Gastrocnemius medialis (tissue), 4 donors: ENCODE measurements around the gene DCAF8. TPM values are rescaled to one million over a fixed set of nuclear protein-coding genes. Genes with fewer than 3 reads are reported as not detected.

Experiments
- ATAC-seq, 2 donors: fragments of 150-250 bp; one replicate each; pipeline ENCODE4 v1.9.1; 2016
- DNase-seq, 2 donors: peaks; one replicate each; pipeline ENCODE4 v3.0.0-alpha.2; 2019
- H3K27ac ChIP-seq, 4 donors: fragments of 200-600 bp; sonication (generic); 1 replicate in 1 of 4; 2 replicates in 3 of 4; pipeline ENCODE4 v1.5.1; 2016 to 2018; ENCODE audit warnings: mild to moderate bottlenecking in 2 of 4, moderate library complexity in 1 of 4
- H3K27me3 ChIP-seq, 3 donors: fragments of 200-600 bp; sonication (generic) in 2 of 3; 1 replicate in 1 of 3; 2 replicates in 2 of 3; pipeline versions ENCODE4 v1.5.1 to v1.6.0; 2016 to 2019; ENCODE audit warnings: mild to moderate bottlenecking in 1 of 3, moderate library complexity in 1 of 3
- H3K36me3 ChIP-seq, 2 donors: fragments of 200-600 bp; sonication (generic) in 1 of 2; one replicate each; pipeline ENCODE4 v1.5.1; 2017 to 2018
- H3K4me1 ChIP-seq, 2 donors: fragments of 200-600 bp; sonication (generic) in 1 of 2; one replicate each; pipeline ENCODE4 v1.5.1; 2016 to 2017; ENCODE audit warnings: mild to moderate bottlenecking in 2 of 2
- H3K4me3 ChIP-seq, 4 donors: fragments of 200-600 bp; sonication (generic) in 3 of 4; 1 replicate in 1 of 4; 2 replicates in 3 of 4; pipeline ENCODE4 v1.5.1; 2016 to 2019; ENCODE audit warnings: mild to moderate bottlenecking in 2 of 4
- H3K9me3 ChIP-seq, 3 donors: fragments of 200-600 bp; sonication (generic) in 2 of 3; 1 replicate in 1 of 3; 2 replicates in 2 of 3; pipeline ENCODE4 v1.5.1; 2016 to 2019
- CTCF ChIP-seq, 5 experiments: fragments of 450-650 bp in 3 of 5; fragments of 200-600 bp in 2 of 5; sonication (generic) in 2 of 5; IDR thresholded peaks in 4 of 5; conservative IDR thresholded peaks in 1 of 5; 1 replicate in 4 of 5; 2 replicates in 1 of 5; pipeline ENCODE4 v1.5.1; 2016 to 2019; ENCODE audit warnings: antibody characterized with exemption in 5 of 5, mild to moderate bottlenecking in 3 of 5, moderate library complexity in 3 of 5
- POLR2A ChIP-seq, 2 donors: fragments of 450-650 bp; IDR thresholded peaks; one replicate each; pipeline ENCODE4 v1.6.1; 2017; ENCODE audit warnings: antibody characterized with exemption in 2 of 2, mild to moderate bottlenecking in 2 of 2, moderate library complexity in 2 of 2
- in situ Hi-C, 4 donors: fragments of 200-750 bp; cut with MboI; loops; one replicate each; pipeline versions ENCODE4 v1.15.0 to v1.8.0; 2017; ENCODE audit warnings: low sequenced_read_pairs in 4 of 4
- intact Hi-C: fragments of 100-400 bp; cut with DNase I; formaldehyde crosslinking; loops from one replicate; pipeline ENCODE4 v1.15.1; 2023; ENCODE audit warnings: low total_unique reads
- total RNA-seq, 4 donors: library from RNA; depleted of rRNA; stranded (reverse); fragments of >200 nt; gene quantifications; one replicate each; pipeline versions ENCODE4 v1.1.0 to v1.2.3, GENCODE V29; 2016

DCAF8 gene
- total RNA-seq, 4 donors from 2014 or later = 170 to 208 (median 196) TPM

GRCh38 chr1:160222546-160222945 is 39.8 kb downstream of the DCAF8 start:
- no peaks in the 10 kb centered on the region for H3K27me3 ChIP-seq
- TF ChIP-seq POLR2A (IDR thresholded peaks at IDR 0.05) = no peak
- TF ChIP-seq CTCF (IDR thresholded peaks at IDR 0.05 in 4 of 5, conservative IDR thresholded peaks at IDR 0.05 in 1 of 5) = no peak
- in situ Hi-C loops = no loop called here
- no peak overlapping the region for H3K27ac ChIP-seq
- H3K36me3 ChIP-seq = peaks cover 8 to 92% of the 10 kb centered on the region in 2 donors
- H3K4me3 ChIP-seq = no peak overlapping the region
- no peak for ATAC-seq
- no peaks in the 10 kb centered on the region for H3K9me3 ChIP-seq
- no peak for DNase-seq
- intact Hi-C loops = no loop called here
- H3K4me1 ChIP-seq = peaks cover 11 to 21% of the 10 kb centered on the region in 2 donors

GRCh38 chr1:160221089-160221488 is 41.3 kb downstream of the DCAF8 start:
- H3K27ac ChIP-seq = no peak overlapping the region
- peaks cover 11 to 17% of the 10 kb centered on the region in 2 donors for H3K4me1 ChIP-seq
- DNase-seq = no peak
- no peak for ATAC-seq
- TF ChIP-seq POLR2A (IDR thresholded peaks at IDR 0.05) (no peak), CTCF (IDR thresholded peaks at IDR 0.05 in 4 of 5, conservative IDR thresholded peaks at IDR 0.05 in 1 of 5) (no peak)
- H3K9me3 ChIP-seq = no peaks in the 10 kb centered on the region
- no peaks in the 10 kb centered on the region for H3K27me3 ChIP-seq
- H3K4me3 ChIP-seq = no peak overlapping the region
- peaks cover 10 to 94% of the 10 kb centered on the region in 2 donors for H3K36me3 ChIP-seq
- intact Hi-C loops = no loop called here
- in situ Hi-C loops = no loop called here

- Histone ChIP-seq H3K9me3 (no peaks in the 10 kb centered on the region), H3K27ac (peak overlapping the region; percentile 14 to 59 (median 20)), H3K4me3 (no peak overlapping the region), H3K4me1 (peaks cover 11 to 17% of the 10 kb centered on the region in 2 donors), H3K27me3 (no peaks in the 10 kb centered on the region), H3K36me3 (peaks cover 10 to 94% of the 10 kb centered on the region in 2 donors)
- DNase-seq (no peak), ATAC-seq (no peak)
- TF ChIP-seq CTCF (IDR thresholded peaks at IDR 0.05 in 4 of 5, conservative IDR thresholded peaks at IDR 0.05 in 1 of 5) (no peak), POLR2A (IDR thresholded peaks at IDR 0.05) (no peak)
- intact Hi-C loops = no loop called here
- in situ Hi-C loops = no loop called here
Measured at GRCh38 chr1:160220301-160220700, 42.0 kb downstream of the DCAF8 start.

GRCh38 chr1:160219062-160219929 is 43.1 kb downstream of the DCAF8 start:
- in situ Hi-C loops (no loop called here), intact Hi-C loops (no loop called here)
- DNase-seq = peak; percentile 35 to 46
- peaks cover 10 to 94% of the 10 kb centered on the region in 2 donors for H3K36me3 ChIP-seq
- TF ChIP-seq CTCF (IDR thresholded peaks at IDR 0.05 in 4 of 5, conservative IDR thresholded peaks at IDR 0.05 in 1 of 5) (peak; percentile 53 to 63 (median 57)), POLR2A (IDR thresholded peaks at IDR 0.05) (no peak)
- no peaks in the 10 kb centered on the region for H3K27me3 ChIP-seq
- H3K9me3 ChIP-seq = no peaks in the 10 kb centered on the region
- peak overlapping the region; percentile 16 to 59 (median 21) for H3K27ac ChIP-seq
- no peak overlapping the region for H3K4me3 ChIP-seq
- peaks cover 11 to 17% of the 10 kb centered on the region in 2 donors for H3K4me1 ChIP-seq
- ATAC-seq = peak; percentile 73 to 82
